ENCODE measurements around the gene UNC13D.
A peak's percentile ranks its signal among the peaks of the same experiment; 100 is the strongest.

The UNC13D gene

GRCh38 chr17:75779250-75779986 lies 64.8 kb downstream of the UNC13D start (continued):
- TF ChIP-seq ZNF157 (tag by site-specific recombination; IDR thresholded peaks at IDR 0.05) (0 out of 2 replicates have a peak, but pooled peaks have one; percentile 43), ZNF571 (tag by site-specific recombination; IDR thresholded peaks at IDR 0.05) (no peak), ZNF341 (tag by site-specific recombination; IDR thresholded peaks at IDR 0.05; ENCODE audit: low read depth) (peak; percentile 21; the same call in 1 of the 2 replicates), ZNF501 (tag by site-specific recombination; IDR thresholded peaks at IDR 0.05) (peak; percentile 82), ZNF146 (tag by site-specific recombination; IDR thresholded peaks at IDR 0.05) (peak; percentile 36; the same call in 1 of the 2 replicates), ZNF24 (tag by site-specific recombination; IDR thresholded peaks at IDR 0.05) (0 out of 2 replicates have a peak, but pooled peaks have one; percentile 46), GLI4 (tag by site-specific recombination; IDR thresholded peaks at IDR 0.05) (no peak), ATF2 (tag by site-specific recombination; IDR thresholded peaks at IDR 0.05; ENCODE audit: low read depth) (no peak), ZNF133 (tag by site-specific recombination; IDR thresholded peaks at IDR 0.05) (no peak), MYNN (tag by site-specific recombination; IDR thresholded peaks at IDR 0.05; ENCODE audit: borderline replicate concordance) (no peak), YY2 (tag by site-specific recombination; IDR thresholded peaks at IDR 0.05) (peak; percentile 68), ZNF600 (tag by site-specific recombination; IDR thresholded peaks at IDR 0.05) (peak; percentile 88), ZNF555 (tag by site-specific recombination; conservative IDR thresholded peaks at IDR 0.05) (no peak), ZNF274 (IDR thresholded peaks at IDR 0.05; ENCODE audit: low read length) (no peak), ZNF274 (tag by site-specific recombination; IDR thresholded peaks at IDR 0.05; ENCODE audit: borderline replicate concordance) (no peak), ZNF239 (tag by site-specific recombination; IDR thresholded peaks at IDR 0.05) (peak; percentile 78; the same call in 1 of the 2 replicates), ZNF404 (tag by site-specific recombination; IDR thresholded peaks at IDR 0.05) (no peak), ZNF580 (tag by site-specific recombination; IDR thresholded peaks at IDR 0.05) (0 out of 2 replicates have a peak, but pooled peaks have one; percentile 38), ZNF433 (tag by site-specific recombination; IDR thresholded peaks at IDR 0.05; ENCODE audit: low read depth) (peak; percentile 36; the same call in 1 of the 2 replicates), ZNF311 (tag by site-specific recombination; IDR thresholded peaks at IDR 0.05; ENCODE audit: borderline replicate concordance) (no peak), ZNF335 (tag by site-specific recombination; conservative IDR thresholded peaks at IDR 0.05) (no peak), ZFP37 (tag by site-specific recombination; IDR thresholded peaks at IDR 0.05) (peak; percentile 77; the same call in 1 of the 2 replicates), SP2 (tag by site-specific recombination; IDR thresholded peaks at IDR 0.05) (peak; percentile 95), ZNF768 (tag by site-specific recombination; IDR thresholded peaks at IDR 0.05) (no peak), SETDB1 (IDR thresholded peaks at IDR 0.05; ENCODE audit: insufficient read length, low read length) (no peak), ZNF324 (tag by site-specific recombination; IDR thresholded peaks at IDR 0.05) (peak; percentile 89; the same call in 1 of the 2 replicates), ZNF140 (tag by site-specific recombination; IDR thresholded peaks at IDR 0.05) (no peak), ZNF292 (tag by site-specific recombination; IDR thresholded peaks at IDR 0.05; ENCODE audit: borderline replicate concordance, low read depth) (no peak), ZNF10 (tag by site-specific recombination; IDR thresholded peaks at IDR 0.05) (no peak), ZNF548 (tag by site-specific recombination; IDR thresholded peaks at IDR 0.05) (no peak), TRIM28 (IDR thresholded peaks at IDR 0.05; ENCODE audit: borderline replicate concordance, low read length) (no peak), ZNF366 (tag by site-specific recombination; conservative IDR thresholded peaks at IDR 0.05) (no peak), ZNF175 (tag by site-specific recombination; IDR thresholded peaks at IDR 0.05) (no peak)
- TF ChIP-seq, protein P1, sequence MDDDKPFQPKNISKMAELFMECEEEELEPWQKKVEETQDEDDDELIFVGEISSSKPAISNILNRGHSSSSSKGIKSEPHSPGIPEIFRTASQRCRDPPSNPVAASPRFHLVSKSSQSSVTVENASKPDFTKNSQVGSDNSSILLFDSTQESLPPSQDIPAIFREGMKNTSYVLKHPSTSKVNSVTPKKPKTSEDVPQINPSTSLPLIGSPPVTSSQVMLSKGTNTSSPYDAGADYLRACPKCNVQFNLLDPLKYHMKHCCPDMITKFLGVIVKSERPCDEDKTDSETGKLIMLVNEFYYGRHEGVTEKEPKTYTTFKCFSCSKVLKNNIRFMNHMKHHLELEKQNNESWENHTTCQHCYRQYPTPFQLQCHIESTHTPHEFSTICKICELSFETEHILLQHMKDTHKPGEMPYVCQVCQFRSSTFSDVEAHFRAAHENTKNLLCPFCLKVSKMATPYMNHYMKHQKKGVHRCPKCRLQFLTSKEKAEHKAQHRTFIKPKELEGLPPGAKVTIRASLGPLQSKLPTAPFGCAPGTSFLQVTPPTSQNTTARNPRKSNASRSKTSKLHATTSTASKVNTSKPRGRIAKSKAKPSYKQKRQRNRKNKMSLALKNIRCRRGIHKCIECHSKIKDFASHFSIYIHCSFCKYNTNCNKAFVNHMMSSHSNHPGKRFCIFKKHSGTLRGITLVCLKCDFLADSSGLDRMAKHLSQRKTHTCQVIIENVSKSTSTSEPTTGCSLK (tag by site-specific recombination; IDR thresholded peaks at IDR 0.05) = no peak
- TF ChIP-seq, protein P2, sequence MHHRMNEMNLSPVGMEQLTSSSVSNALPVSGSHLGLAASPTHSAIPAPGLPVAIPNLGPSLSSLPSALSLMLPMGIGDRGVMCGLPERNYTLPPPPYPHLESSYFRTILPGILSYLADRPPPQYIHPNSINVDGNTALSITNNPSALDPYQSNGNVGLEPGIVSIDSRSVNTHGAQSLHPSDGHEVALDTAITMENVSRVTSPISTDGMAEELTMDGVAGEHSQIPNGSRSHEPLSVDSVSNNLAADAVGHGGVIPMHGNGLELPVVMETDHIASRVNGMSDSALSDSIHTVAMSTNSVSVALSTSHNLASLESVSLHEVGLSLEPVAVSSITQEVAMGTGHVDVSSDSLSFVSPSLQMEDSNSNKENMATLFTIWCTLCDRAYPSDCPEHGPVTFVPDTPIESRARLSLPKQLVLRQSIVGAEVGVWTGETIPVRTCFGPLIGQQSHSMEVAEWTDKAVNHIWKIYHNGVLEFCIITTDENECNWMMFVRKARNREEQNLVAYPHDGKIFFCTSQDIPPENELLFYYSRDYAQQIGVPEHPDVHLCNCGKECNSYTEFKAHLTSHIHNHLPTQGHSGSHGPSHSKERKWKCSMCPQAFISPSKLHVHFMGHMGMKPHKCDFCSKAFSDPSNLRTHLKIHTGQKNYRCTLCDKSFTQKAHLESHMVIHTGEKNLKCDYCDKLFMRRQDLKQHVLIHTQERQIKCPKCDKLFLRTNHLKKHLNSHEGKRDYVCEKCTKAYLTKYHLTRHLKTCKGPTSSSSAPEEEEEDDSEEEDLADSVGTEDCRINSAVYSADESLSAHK (tag by site-specific recombination; IDR thresholded peaks at IDR 0.05) = no peak

Data from HEK293 (cell line).